Measurements from ENCODE around the gene TMEM19.

The TMEM19 gene

GRCh38 chr12:71685914-71686657, at the start of gene TMEM19:
TSS of gene TMEM19 (plus strand) at chr12:71686082. CDS start at chr12:71686681, 599 bp downstream.
- peak; percentile 65 for DNase-seq

DNA sequence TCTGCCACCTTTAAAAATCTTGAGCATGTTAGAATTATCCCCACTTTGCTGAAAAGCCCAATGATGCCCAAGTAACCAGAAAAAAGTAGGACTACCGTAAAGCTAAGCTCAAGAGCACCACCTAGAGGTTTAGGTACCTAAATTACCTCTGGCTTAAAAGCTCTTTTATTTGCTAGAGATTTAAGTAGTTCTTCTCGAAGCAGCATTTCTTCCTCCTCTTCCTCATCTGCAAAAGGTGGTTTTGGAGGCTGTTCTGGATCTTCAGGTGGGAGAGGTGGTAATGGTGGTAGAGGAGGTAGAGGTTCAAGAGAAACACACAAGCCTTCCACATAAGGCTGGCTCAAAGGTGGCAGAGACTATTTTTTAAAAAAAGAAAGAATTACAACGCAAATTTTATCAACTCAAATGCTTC, 49.2 kb upstream of the TMEM19 start:
- peak; percentile 70 for DNase-seq

GRCh38 chr12:71638499-71638898, 47.4 kb upstream of the TMEM19 start:
- no peak for DNase-seq

DNA sequence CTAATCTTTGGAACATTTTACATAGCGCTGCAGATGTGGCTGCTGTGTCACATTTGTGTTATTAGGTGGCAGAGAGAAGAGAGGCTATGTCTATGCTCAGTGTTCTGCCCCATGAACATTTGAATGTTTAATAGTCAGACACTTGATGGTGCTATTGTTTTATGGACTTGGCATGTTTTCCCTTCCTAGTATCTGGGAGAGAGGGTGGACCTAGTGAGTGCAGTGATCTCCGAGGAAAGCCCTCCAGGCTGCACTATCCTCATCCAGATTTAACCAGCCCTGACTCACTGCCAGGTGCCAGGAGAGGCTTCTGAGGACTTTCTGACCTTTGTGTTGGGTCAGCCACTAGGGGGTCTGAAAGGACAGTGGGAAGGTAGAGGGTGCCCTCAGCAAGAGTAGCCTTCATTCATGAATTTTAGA, 46.5 kb upstream of the TMEM19 start:
- DNase-seq, result no peak

- no peak for DNase-seq
Measured at GRCh38 chr12:71640316-71640715, 45.6 kb upstream of the TMEM19 start.

- no peak for DNase-seq
Measured at GRCh38 chr12:71641390-71641789, 44.5 kb upstream of the TMEM19 start.

GRCh38 chr12:71642264-71642663, 43.6 kb upstream of the TMEM19 start:
- DNase-seq, result no peak

- no peak for DNase-seq
Measured at GRCh38 chr12:71645268-71645667, 40.6 kb upstream of the TMEM19 start.

GRCh38 chr12:71646512-71646911, 39.4 kb upstream of the TMEM19 start:
- no peak for DNase-seq

- no peak for DNase-seq
Measured at GRCh38 chr12:71648537-71648936, 37.3 kb upstream of the TMEM19 start.

DNA sequence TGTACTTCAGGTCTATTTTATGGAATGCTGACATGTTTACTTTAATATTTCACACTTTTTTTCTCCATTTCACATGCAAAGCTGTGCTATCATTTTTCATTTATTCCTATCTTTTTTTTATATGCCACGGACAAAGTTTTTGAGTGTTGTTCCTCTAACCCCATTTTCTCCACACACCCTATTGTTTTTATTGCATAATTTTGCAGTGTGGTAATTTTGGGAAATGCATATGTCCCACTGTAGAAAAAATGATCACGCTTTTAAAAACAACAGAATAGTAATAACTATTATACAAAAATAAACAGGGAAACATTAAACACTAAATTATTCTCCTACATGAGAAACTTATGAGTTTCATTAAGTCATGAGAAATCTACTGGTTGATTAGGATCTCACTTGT, 36.5 kb upstream of the TMEM19 start:
- DNase-seq, result no peak

DNA sequence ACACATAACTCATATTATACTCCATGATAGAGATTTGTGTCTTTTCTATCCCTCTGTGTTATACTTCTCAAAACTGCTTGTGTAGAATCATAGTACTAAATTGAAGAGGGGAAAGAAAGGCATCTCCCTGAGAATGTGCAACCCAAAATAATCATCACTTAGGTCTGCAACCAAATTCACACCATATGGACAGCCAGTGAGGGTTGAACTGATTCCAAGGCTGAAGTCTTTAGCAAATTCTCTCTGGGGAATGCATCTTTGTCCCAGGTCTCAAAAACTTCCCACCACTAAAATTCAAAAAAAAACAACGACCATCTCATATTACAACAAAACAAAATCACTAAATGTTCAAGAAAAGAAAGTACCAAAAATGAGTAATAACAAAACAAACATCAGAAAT, 33.2 kb upstream of the TMEM19 start:
- DNase-seq, result no peak

DNA sequence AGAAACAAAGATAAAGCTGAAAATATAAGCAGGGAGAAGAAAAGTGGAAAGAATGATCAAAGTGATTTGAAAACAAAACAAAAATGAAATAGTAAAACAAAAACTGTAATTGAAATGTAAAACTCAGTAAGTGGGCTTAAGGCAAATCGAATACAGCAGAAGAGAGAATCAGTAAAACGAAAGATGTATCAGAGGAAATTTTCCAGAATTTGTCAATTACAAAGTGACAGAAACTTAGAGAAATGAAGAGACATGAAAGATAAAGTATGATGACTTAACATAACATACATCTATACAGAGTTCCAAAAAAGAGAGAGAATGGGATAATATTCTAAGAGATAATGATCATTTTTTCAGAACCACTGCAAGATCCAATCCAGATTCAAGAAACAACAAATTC, 32.7 kb upstream of the TMEM19 start:
- DNase-seq, result no peak

- no peak for DNase-seq
Measured at GRCh38 chr12:71654200-71654599, 31.7 kb upstream of the TMEM19 start.

DNA sequence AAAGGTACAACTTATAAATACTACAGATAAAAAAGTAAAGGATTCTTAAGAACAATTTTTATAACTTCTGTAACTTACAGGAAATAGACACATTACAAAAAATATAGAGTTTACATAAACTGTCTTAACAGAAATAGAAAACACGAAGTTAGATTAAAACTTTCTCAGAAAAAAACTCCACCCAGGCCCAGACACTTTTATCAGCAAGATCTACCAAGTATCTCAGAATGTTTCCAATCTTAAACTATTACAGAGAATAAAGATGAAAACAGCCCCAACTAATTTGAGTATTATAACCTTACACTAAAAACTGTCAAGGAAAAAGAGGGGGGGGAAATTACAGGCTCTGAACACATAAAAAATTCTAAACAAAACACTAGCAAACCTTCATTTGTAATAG, 30.4 kb upstream of the TMEM19 start:
- no peak for DNase-seq

DNA sequence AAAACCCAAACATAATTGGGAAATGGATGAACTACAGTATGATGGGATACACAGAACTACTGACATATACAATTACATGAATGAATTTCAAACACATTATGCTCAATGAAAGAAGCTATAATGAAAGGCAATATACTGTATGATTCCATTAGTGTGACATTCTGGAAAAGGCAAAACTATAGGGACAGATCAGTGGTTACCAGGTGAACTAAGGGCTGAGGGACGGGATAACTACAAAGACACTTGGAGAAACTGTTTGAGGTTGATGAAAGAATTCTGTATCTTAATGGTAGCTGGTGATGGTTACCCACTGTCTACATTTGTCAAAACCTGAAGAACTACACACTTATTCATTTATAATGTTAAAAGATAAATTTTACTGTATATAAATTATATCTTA, 30.0 kb upstream of the TMEM19 start:
- no peak for DNase-seq

GRCh38 chr12:71656740-71657139, 29.1 kb upstream of the TMEM19 start:
- no peak for DNase-seq

- DNase-seq, result no peak
Measured at GRCh38 chr12:71661977-71662530, 23.8 kb upstream of the TMEM19 start.

- DNase-seq, result no peak
Measured at GRCh38 chr12:71662849-71663560, 22.9 kb upstream of the TMEM19 start.

DNA sequence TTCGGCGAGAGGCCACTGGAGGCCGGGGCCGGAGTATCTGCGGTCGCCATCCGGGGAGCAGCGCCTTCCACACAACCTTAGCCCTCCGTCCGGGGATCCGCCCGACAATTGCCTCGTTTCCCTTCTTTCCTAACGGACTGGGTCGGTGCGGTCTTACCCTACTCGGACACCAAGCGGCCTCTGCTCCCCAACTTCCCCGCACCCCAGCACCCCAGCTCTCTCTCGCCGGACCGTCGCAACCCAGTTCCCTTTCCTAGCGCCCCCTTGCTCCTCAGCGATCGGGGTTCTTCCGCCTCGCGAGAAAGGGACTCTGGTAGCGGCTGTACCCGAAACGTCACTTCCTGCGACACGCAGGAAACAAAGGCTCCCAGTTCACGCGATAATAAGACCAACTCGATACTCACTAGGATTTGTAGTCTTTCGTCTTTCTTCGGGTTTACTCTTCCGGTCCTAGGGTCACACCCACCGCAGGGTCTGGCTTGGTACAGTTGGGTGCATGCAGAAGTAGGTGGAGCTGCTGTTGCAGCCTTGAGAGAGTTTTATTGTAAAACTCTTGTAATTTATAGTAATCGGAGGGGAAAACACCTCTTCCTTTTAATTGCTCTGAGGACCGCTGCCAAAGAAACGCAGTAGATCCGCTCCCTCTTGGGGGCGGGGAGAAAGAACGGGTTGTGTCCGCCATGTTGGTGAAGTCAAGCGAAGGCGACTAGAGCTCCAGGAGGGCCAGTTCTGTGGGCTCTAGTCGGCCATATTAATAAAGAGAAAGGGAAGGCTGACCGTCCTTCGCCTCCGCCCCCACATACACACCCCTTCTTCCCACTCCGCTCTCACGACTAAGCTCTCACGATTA, 22.1 kb upstream of the TMEM19 start, which contains the start of the genes THAP2 and ZFC3H1:
TSS of gene THAP2 (plus strand) at position 741 of the 850 bp plus-strand sequence. CDS start 209 bp downstream, outside the sequence.
TSS of gene ZFC3H1 (minus strand) at position 288 of the 850 bp plus-strand sequence. CDS start at position 50, 238 bp downstream.
- peak; percentile 100 for DNase-seq

- no peak for DNase-seq
Measured at GRCh38 chr12:71664411-71665089, 21.3 kb upstream of the TMEM19 start.

DNA sequence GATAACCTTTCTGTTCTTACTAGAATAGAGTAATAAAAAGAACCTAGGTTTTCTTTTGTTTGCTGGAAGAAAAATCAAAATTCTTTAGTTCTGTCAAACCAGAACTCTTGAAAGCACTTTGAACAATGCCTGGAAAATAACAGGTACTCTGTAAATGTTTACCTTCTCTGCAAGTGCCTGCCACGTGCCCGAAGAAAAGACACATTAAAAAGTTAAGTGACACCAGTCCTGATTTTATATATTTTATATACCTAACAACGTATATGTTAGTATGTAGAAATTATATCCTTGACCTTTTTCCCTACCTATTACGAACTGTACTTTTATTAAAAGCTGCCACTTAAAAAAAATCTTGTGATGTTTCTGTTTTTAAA, 20.8 kb upstream of the TMEM19 start:
- DNase-seq, result no peak
